Measurements from ENCODE around the gene PAGR1. TPM values are rescaled to one million over a fixed set of nuclear protein-coding genes. Genes with fewer than 3 reads are reported as not detected.
A peak's percentile ranks its signal among the peaks of the same experiment; 100 is the strongest.

Gene PAGR1
- total and polyA plus RNA-seq, 2 of the 13 experiments (the other 11 are each of a cell fraction or from before 2014, with no cell fraction given): 9.8 to 66.4 TPM

DNA sequence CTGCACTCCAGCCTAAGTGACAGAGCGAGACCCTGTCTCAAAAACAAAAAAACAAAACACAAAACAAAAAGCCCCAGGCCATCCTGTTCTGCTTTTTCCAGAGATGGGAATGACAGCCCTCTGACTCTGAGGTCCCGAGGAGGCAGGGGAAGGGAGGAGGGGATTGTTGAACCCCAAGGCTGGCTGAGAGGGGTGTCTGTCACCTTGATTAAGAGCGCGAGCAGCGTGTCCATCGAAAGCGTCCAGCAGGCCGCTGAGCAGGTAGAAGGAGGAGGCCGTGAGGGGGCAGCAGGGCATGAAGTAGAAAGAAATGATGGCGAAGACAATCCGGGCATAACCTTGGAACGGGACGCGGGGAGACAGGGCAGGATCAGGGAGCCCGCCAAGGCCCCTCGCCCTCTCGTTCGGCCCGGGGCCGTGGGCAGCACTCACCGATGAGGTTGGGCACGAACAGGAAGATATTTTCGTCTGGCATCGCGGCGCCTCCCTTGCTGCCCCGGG is 46.5 kb downstream of the PAGR1 start (continued):
- TF ChIP-seq, protein P1, sequence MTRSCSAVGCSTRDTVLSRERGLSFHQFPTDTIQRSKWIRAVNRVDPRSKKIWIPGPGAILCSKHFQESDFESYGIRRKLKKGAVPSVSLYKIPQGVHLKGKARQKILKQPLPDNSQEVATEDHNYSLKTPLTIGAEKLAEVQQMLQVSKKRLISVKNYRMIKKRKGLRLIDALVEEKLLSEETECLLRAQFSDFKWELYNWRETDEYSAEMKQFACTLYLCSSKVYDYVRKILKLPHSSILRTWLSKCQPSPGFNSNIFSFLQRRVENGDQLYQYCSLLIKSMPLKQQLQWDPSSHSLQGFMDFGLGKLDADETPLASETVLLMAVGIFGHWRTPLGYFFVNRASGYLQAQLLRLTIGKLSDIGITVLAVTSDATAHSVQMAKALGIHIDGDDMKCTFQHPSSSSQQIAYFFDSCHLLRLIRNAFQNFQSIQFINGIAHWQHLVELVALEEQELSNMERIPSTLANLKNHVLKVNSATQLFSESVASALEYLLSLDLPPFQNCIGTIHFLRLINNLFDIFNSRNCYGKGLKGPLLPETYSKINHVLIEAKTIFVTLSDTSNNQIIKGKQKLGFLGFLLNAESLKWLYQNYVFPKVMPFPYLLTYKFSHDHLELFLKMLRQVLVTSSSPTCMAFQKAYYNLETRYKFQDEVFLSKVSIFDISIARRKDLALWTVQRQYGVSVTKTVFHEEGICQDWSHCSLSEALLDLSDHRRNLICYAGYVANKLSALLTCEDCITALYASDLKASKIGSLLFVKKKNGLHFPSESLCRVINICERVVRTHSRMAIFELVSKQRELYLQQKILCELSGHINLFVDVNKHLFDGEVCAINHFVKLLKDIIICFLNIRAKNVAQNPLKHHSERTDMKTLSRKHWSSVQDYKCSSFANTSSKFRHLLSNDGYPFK (CRISPR knock-in tag; IDR thresholded peaks at IDR 0.05; ENCODE audit: borderline replicate concordance): no peak
- TF ChIP-seq ZSCAN31 (CRISPR knock-in tag; IDR thresholded peaks at IDR 0.05; ENCODE audit: low read depth) (0 out of 2 replicates have a peak, but pooled peaks have one; percentile 20), IKZF4 (CRISPR knock-in tag; IDR thresholded peaks at IDR 0.05; ENCODE audit: borderline replicate concordance, low read depth, not compliant biosample characterization) (no peak), ZNF788 (CRISPR knock-in tag; IDR thresholded peaks at IDR 0.05; ENCODE audit: borderline replicate concordance) (no peak), ZC3H13 (CRISPR knock-in tag; IDR thresholded peaks at IDR 0.05) (no peak), KDM1A (CRISPR knock-in tag; IDR thresholded peaks at IDR 0.05) (no peak), DNMT3B (CRISPR knock-in tag; conservative IDR thresholded peaks at IDR 0.05) (no peak), ZFP37 (CRISPR knock-in tag; IDR thresholded peaks at IDR 0.05; ENCODE audit: borderline replicate concordance) (no peak), ZNF484 (CRISPR knock-in tag; IDR thresholded peaks at IDR 0.05; ENCODE audit: borderline replicate concordance, low read depth) (no peak), JDP2 (CRISPR knock-in tag; IDR thresholded peaks at IDR 0.05; ENCODE audit: borderline replicate concordance) (no peak), ZNF839 (CRISPR knock-in tag; IDR thresholded peaks at IDR 0.05; ENCODE audit: borderline replicate concordance) (no peak), TBX3 (IDR thresholded peaks at IDR 0.05; ENCODE audit: borderline replicate concordance) (no peak; the same call in 1 of the 2 replicates), ZBTB1 (CRISPR knock-in tag; IDR thresholded peaks at IDR 0.05; ENCODE audit: borderline replicate concordance) (no peak), ZNF879 (CRISPR knock-in tag; IDR thresholded peaks at IDR 0.05) (no peak), ZFP36L2 (CRISPR knock-in tag; IDR thresholded peaks at IDR 0.05) (no peak), YEATS4 (CRISPR knock-in tag; IDR thresholded peaks at IDR 0.05; ENCODE audit: borderline replicate concordance) (no peak), TEAD2 (CRISPR knock-in tag; IDR thresholded peaks at IDR 0.05) (peak; percentile 49; the same call in 1 of the 2 replicates)
- TF ChIP-seq, protein P2, sequence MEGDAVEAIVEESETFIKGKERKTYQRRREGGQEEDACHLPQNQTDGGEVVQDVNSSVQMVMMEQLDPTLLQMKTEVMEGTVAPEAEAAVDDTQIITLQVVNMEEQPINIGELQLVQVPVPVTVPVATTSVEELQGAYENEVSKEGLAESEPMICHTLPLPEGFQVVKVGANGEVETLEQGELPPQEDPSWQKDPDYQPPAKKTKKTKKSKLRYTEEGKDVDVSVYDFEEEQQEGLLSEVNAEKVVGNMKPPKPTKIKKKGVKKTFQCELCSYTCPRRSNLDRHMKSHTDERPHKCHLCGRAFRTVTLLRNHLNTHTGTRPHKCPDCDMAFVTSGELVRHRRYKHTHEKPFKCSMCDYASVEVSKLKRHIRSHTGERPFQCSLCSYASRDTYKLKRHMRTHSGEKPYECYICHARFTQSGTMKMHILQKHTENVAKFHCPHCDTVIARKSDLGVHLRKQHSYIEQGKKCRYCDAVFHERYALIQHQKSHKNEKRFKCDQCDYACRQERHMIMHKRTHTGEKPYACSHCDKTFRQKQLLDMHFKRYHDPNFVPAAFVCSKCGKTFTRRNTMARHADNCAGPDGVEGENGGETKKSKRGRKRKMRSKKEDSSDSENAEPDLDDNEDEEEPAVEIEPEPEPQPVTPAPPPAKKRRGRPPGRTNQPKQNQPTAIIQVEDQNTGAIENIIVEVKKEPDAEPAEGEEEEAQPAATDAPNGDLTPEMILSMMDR (CRISPR knock-in tag; IDR thresholded peaks at IDR 0.05): peak; percentile 62
- TF ChIP-seq, protein P3, sequence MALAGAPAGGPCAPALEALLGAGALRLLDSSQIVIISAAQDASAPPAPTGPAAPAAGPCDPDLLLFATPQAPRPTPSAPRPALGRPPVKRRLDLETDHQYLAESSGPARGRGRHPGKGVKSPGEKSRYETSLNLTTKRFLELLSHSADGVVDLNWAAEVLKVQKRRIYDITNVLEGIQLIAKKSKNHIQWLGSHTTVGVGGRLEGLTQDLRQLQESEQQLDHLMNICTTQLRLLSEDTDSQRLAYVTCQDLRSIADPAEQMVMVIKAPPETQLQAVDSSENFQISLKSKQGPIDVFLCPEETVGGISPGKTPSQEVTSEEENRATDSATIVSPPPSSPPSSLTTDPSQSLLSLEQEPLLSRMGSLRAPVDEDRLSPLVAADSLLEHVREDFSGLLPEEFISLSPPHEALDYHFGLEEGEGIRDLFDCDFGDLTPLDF (CRISPR knock-in tag; IDR thresholded peaks at IDR 0.05): no peak
- TF ChIP-seq, protein P4, sequence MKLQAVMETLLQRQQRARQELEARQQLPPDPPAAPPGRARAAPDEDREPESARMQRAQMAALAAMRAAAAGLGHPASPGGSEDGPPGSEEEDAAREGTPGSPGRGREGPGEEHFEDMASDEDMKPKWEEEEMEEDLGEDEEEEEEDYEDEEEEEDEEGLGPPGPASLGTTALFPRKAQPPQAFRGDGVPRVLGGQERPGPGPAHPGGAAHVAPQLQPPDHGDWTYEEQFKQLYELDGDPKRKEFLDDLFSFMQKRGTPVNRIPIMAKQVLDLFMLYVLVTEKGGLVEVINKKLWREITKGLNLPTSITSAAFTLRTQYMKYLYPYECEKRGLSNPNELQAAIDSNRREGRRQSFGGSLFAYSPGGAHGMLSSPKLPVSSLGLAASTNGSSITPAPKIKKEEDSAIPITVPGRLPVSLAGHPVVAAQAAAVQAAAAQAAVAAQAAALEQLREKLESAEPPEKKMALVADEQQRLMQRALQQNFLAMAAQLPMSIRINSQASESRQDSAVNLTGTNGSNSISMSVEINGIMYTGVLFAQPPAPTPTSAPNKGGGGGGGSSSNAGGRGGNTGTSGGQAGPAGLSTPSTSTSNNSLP (IDR thresholded peaks at IDR 0.05; ENCODE audit: low read depth, low read length): no peak
- TF ChIP-seq, protein P5, sequence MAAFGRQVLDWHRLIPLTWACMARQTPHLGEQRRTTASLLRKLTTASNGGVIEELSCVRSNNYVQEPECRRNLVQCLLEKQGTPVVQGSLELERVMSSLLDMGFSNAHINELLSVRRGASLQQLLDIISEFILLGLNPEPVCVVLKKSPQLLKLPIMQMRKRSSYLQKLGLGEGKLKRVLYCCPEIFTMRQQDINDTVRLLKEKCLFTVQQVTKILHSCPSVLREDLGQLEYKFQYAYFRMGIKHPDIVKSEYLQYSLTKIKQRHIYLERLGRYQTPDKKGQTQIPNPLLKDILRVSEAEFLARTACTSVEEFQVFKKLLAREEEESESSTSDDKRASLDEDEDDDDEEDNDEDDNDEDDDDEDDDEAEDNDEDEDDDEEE (CRISPR knock-in tag; IDR thresholded peaks at IDR 0.05): 0 out of 2 replicates have a peak, but pooled peaks have one; percentile 7

Data from HepG2 (cell line).